Sigmoid colon (tissue), 7 donors: ENCODE data around the gene GOLGA6A. TPM values are rescaled to one million over a fixed set of nuclear protein-coding genes. Genes with fewer than 3 reads are reported as not detected.
"Not testable (repeated sequence)": the region's sequence is repeated elsewhere in the genome, so short reads cannot be mapped to it uniquely, and the experiment has no call there.

ENCODE experiments used
- DNase-seq: peaks from one replicate; pipeline ENCODE4 v3.0.0-alpha.2; 2019
- H3K27ac ChIP-seq, 4 donors: fragments of 200-600 bp; sonication (generic); one replicate each; pipeline ENCODE4 v1.5.1; 2016 to 2019; ENCODE audit warnings: mild to moderate bottlenecking in 1 of 4
- H3K27me3 ChIP-seq, 3 donors: fragments of 200-600 bp; sonication (generic); one replicate each; pipeline ENCODE4 v1.5.1; 2019; ENCODE audit warnings: mild to moderate bottlenecking in 1 of 3
- H3K36me3 ChIP-seq, 4 donors: fragments of 200-600 bp; sonication (generic); one replicate each; pipeline ENCODE4 v1.5.1; 2016 to 2019
- H3K4me1 ChIP-seq, 4 donors: fragments of 200-600 bp; sonication (generic); one replicate each; pipeline ENCODE4 v1.5.1; 2017 to 2019
- H3K4me3 ChIP-seq, 4 donors: fragments of 200-600 bp; sonication (generic); one replicate each; pipeline ENCODE4 v1.5.1; 2017 to 2019; ENCODE audit warnings: mild to moderate bottlenecking in 2 of 4, moderate library complexity in 1 of 4
- H3K9me3 ChIP-seq, 4 donors: fragments of 200-600 bp in 3 of 4; sonication (generic) in 3 of 4; one replicate each; pipeline versions ENCODE4 v1.5.1 to v1.6.1; 2013 to 2019
- CTCF ChIP-seq, 4 experiments: fragments of 450-650 bp in 3 of 4; fragments of 200-600 bp in 1 of 4; IDR thresholded peaks; one replicate each; pipeline ENCODE4 v1.5.1; 2016 to 2019; ENCODE audit warnings: antibody characterized with exemption in 4 of 4, mild to moderate bottlenecking in 3 of 4, moderate library complexity in 2 of 4
- EP300 ChIP-seq, 4 donors: sonication (generic); formaldehyde crosslinking; IDR thresholded peaks; one replicate each; pipeline ENCODE4 v1.6.1; 2017; ENCODE audit warnings: antibody characterized with exemption in 4 of 4
- POLR2A ChIP-seq, 2 donors: fragments of 450-650 bp; IDR thresholded peaks; one replicate each; pipeline ENCODE4 v1.6.1; 2016; ENCODE audit warnings: antibody characterized with exemption in 2 of 2, mild to moderate bottlenecking in 2 of 2, moderate library complexity in 2 of 2
- POLR2AphosphoS5 ChIP-seq, 4 donors: sonication (generic); formaldehyde crosslinking; IDR thresholded peaks; one replicate each; pipeline ENCODE4 v1.6.1; 2017; ENCODE audit warnings: antibody characterized with exemption in 4 of 4
- WGBS, 2 donors: extraction: QIAGEN DNeasy Blood & Tissue Kit; methylation state at CpG; one replicate each; pipeline ENCODE4 v1.1.7; 2013; 5-methylcytosine and 5-hydroxymethylcytosine counted together
- intact Hi-C: fragments of 100-400 bp; cut with DNase I; formaldehyde crosslinking; loops from one replicate; pipeline ENCODE4 v1.15.1; 2023
- polyA plus RNA-seq, 3 donors: library from polyadenylated mRNA; stranded (reverse); fragments of 200-250 nt; gene quantifications; one replicate each; pipeline ENCODE4 v1.2.3, GENCODE V29; 2013
- total RNA-seq, 4 donors: library from RNA; depleted of rRNA; stranded (reverse); fragments of >200 nt; gene quantifications; one replicate each; pipeline ENCODE4 v1.1.0, GENCODE V29; 2016
- donor health status: healthy with polysubstance abuse.
- donor health status: Bipolar disorder and iron deficiency.
- donor health status: healthy.

The GOLGA6A gene
- total and polyA plus RNA-seq, 7 donors, result not detected

GRCh38 chr15:74065684-74066411, 16.5 kb downstream of the GOLGA6A start:
- WGBS, 2 donors, result 16 to 24% methylated on average over 7 to 8 of the region's 13 CpGs
- H3K4me3 ChIP-seq, H3K27me3 ChIP-seq, H3K9me3 ChIP-seq, H3K36me3 ChIP-seq, H3K4me1 ChIP-seq, intact Hi-C loops, H3K27ac ChIP-seq: not testable (repeated sequence)
- peak; percentile 61 for DNase-seq
- TF ChIP-seq CTCF (IDR thresholded peaks at IDR 0.05), result peak in 3 of 4 experiments; percentile 24 to 58 (median 52)

DNA sequence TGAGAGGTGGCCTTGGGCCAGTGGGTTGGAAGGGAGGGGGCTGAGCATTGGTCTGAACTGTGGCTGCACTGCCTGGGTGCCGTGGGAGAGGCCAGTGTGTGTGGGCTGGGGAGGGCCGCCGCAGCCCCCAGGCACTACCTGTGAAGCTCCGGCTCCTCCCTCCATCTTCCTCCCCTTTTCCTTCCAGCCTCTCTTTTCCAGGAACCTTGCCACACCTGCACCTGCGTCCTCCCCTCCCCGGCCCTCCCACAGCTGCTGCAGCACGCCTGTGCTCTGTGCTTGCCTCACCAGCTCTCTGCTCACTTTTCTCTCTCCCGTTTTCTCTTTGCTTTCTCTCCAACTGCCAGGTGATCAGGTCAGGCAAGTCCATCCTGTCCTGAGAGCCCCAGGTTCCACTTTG, 17.5 kb downstream of the GOLGA6A start:
- H3K36me3 ChIP-seq, H3K27me3 ChIP-seq, H3K9me3 ChIP-seq, H3K4me3 ChIP-seq, H3K4me1 ChIP-seq, H3K27ac ChIP-seq, intact Hi-C loops: not testable (repeated sequence)
- peak; percentile 56 for DNase-seq
- WGBS, 2 donors, result 30 to 71% methylated on average over 8 of the region's 8 CpGs

DNA sequence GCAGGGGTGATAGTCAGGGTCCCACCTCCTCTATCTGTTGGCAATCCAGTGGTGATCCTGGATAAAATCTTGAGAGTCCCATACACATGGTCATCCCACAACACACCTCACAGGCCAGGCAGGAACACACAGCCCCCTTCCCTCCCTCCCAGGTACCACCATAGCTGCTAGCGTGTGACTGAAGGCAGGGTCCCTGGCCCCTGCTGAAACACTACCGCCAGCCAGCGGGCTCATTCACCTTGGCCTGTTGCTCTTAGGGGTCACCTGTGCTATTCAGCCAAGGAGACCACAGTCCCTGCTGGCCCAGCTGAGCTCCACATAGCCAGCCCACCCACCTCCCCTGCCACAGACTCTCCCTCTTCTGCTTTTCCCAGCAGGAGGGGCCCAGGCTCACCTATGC, 18.2 kb downstream of the GOLGA6A start:
- H3K36me3 ChIP-seq, H3K4me1 ChIP-seq, H3K27me3 ChIP-seq, DNase-seq, H3K4me3 ChIP-seq, H3K9me3 ChIP-seq, H3K27ac ChIP-seq, intact Hi-C loops: not testable (repeated sequence)
- 93 to 97% methylated on average over 3 of the region's 3 CpGs for WGBS, 2 donors

DNA sequence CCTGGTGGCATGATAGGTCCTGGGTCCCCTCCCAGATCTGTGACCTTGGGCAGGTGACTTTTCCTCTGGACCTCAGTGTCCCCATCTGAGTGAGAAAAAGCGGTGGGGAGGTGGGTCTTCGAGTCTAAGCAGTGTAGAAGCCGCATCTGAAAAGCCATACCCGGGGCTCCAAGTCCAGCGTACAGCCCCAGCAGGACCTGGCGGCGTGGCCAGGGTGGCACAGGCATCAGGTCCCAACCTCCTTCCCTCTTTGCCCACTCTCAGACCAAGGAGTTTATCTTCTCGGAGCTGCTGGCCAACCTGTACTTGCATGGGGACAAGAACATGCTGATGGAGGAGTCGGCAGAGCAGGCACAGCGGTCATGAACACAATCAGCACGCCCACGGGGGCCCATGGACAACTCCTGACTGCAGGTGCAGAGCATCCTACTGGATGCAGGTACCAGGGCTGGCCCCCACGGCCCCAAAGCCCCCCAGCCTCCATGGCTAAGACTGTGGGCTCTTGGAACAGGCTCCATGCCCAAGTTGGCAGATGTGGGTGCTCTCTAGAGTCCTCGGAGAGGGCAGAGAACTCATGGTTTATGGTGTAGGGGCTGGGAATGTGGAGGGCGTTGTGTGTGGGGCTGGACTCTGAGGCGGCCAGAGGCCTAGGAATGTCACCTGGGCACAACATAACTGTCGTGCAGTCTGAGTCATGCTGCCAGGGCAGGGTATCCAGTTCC, 18.8 kb downstream of the GOLGA6A start:
- H3K36me3 ChIP-seq, H3K9me3 ChIP-seq, H3K27me3 ChIP-seq, intact Hi-C loops, H3K4me1 ChIP-seq, H3K4me3 ChIP-seq, DNase-seq, H3K27ac ChIP-seq: not testable (repeated sequence)
- 78 to 80% methylated on average over 11 to 13 of the region's 17 CpGs for WGBS, 2 donors

DNA sequence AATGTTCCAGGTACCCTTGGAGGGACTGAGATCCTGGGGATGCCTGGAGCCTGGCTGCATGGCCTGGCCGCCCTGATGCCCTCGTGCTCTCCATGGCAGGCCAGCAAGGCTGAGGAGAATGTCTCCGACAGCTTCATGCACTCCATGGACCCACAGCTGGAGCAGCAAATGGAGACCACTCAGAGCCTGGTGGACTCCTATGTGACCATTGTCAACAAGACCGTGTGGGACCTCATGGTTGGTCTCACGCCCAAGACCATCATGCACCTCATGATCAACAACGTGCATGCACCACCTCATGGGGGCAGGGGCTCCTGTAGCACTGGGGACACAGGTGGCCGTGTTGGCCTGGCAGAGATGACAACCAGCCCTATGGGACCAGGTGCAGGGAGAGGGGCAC, 19.7 kb downstream of the GOLGA6A start:
- intact Hi-C loops, result no loop called here
- Histone ChIP-seq H3K9me3 (no peaks in the 10 kb centered on the region), H3K4me1 (no peaks in the 10 kb centered on the region), H3K36me3 (no peaks in the 10 kb centered on the region), H3K4me3 (no peak overlapping the region), H3K27me3 (no peaks in the 10 kb centered on the region), H3K27ac (no peak overlapping the region)
- TF ChIP-seq EP300 (IDR thresholded peaks at IDR 0.05) (no peak), POLR2AphosphoS5 (IDR thresholded peaks at IDR 0.05) (no peak), CTCF (IDR thresholded peaks at IDR 0.05) (no peak), POLR2A (IDR thresholded peaks at IDR 0.05) (no peak)
- 89 to 90% methylated on average over 7 of the region's 7 CpGs for WGBS, 2 donors
- peak; percentile 58 for DNase-seq

DNA sequence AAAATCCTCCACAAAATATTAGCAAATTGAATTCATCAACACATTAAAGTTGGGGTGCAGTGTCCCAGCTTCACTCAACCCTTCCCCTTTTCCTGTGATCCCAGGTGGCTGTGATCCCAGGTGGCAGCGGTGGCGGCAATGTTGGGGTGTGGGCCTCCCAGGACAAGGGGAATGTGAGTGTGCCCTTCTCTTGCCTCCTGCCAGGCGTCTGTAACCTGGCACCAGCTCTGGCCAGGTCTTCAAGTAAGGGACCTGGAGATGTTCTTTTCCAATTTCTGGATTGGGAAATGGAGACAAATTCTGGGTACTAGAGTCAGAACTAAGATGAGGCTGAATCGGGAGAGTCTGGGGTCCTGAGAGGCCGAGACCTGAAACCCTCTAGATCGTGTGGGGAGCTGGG, 20.1 kb downstream of the GOLGA6A start:
- no peaks in the 10 kb centered on the region for H3K4me1 ChIP-seq
- TF ChIP-seq EP300 (IDR thresholded peaks at IDR 0.05), result no peak
- DNase-seq, result no peak
- no peaks in the 10 kb centered on the region for H3K9me3 ChIP-seq
- no peak overlapping the region for H3K27ac ChIP-seq
- no peak overlapping the region for H3K4me3 ChIP-seq
- no peaks in the 10 kb centered on the region for H3K36me3 ChIP-seq
- WGBS, 2 donors, result 89 to 91% methylated on average over 6 of the region's 6 CpGs
- H3K27me3 ChIP-seq, result no peaks in the 10 kb centered on the region
- intact Hi-C loops, result no loop called here

DNA sequence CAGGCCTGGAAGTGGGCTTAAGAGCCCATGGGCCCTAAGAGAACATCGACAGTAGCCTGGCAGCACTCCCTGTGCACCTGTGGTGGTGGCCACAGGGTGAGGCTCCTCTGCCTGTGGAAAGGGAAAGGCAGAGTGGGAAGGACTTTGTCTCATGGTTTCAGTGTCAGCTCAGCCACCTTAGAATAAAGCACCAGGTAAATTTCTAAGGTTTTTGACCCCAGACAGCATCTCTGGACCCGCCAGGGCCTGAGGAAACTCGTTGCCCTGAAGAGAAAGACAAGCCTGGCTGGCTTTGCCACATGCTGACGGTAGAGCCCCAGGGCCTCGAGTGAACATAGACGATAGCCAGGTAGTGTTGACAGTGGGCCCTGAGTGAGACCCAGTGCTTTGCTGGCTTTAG, 22.1 kb downstream of the GOLGA6A start:
- Histone ChIP-seq H3K36me3 (no peaks in the 10 kb centered on the region), H3K27ac (no peak overlapping the region), H3K27me3 (no peaks in the 10 kb centered on the region), H3K4me1 (no peaks in the 10 kb centered on the region), H3K4me3 (no peak overlapping the region), H3K9me3 (no peaks in the 10 kb centered on the region)
- 72 to 77% methylated on average over 6 of the region's 6 CpGs for WGBS, 2 donors
- TF ChIP-seq POLR2AphosphoS5 (IDR thresholded peaks at IDR 0.05) (no peak), CTCF (IDR thresholded peaks at IDR 0.05) (no peak), EP300 (IDR thresholded peaks at IDR 0.05) (no peak), POLR2A (IDR thresholded peaks at IDR 0.05) (no peak)
- DNase-seq, result no peak
- intact Hi-C loops, result no loop called here

GRCh38 chr15:74059050-74059833, 23.1 kb downstream of the GOLGA6A start:
- not testable (repeated sequence) for H3K27me3 ChIP-seq, H3K4me1 ChIP-seq, H3K36me3 ChIP-seq, DNase-seq, H3K4me3 ChIP-seq, H3K9me3 ChIP-seq, H3K27ac ChIP-seq
- WGBS, 2 donors, result 79 to 83% methylated on average over 6 of the region's 6 CpGs
- intact Hi-C loops, result loop anchor here (10.0 kb wide), 1 partner anchor 246 kb away; no protein-coding TSS in a partner anchor

GRCh38 chr15:74056330-74056729, 26.0 kb downstream of the GOLGA6A start:
- intact Hi-C loops, result loop anchor here (10.0 kb wide), 1 partner anchor 248 kb away; no protein-coding TSS in a partner anchor
- WGBS, 2 donors, result 88 to 91% methylated on average over 5 of the region's 5 CpGs
- H3K4me1 ChIP-seq, result peaks cover 0 to 29% (median 26%) of the 10 kb centered on the region in 4 donors
- not testable (repeated sequence) for DNase-seq, H3K4me3 ChIP-seq, H3K36me3 ChIP-seq, H3K9me3 ChIP-seq, H3K27ac ChIP-seq, H3K27me3 ChIP-seq
